ENCODE data around the gene SMPD3.

The SMPD3 gene

DNA sequence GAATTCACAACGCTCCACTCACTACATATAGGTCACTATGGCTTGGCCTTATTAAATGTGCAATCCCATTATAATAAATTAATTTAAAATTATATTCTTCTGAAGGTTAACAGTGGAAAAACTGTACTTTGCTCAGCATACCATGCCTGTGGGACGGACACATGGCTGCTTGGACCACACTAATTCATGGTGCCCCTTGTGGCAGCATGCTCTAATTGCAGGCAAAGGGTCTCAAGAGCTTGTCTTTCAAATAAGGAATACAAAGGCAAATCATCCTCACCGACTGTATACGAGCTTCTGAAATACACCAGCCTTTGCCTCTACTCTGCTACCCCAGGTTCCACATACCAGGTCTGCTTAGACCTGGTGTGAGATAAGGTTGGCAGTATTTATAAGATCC is 11.7 kb downstream of the SMPD3 start:
- DNase-seq (ENCODE audit: low read depth in 4 of 4, low spot score in 1 of 4), result no peak

DNA sequence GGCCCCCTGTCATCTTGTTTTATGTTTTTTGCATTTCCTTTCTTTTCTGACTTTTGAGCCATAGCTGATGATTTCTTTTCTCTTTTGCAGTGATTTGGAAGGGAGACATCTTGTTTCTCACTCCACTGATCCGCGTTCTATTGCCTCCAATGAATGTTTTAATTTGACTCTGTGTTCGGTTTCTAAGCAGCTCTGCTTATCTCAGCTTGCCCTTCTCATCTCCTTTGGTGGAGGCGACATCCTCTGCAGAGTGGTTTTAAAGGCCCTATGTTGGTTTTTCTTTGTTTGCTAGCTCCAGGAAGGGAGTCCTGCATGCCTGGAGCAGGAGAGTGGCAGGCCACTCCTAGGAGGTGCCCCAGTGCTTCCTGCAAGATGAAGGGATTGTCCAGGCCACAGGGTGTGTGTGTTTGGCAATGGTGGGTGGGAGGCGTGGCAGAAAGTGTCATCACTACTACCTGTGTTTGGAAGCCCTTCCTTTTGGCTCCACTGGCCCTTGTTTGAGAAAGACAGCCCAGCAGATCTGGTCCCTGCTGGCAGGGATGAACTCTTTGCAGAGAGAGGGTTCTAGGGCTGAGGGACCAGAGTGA is 13.6 kb downstream of the SMPD3 start:
- DNase-seq (ENCODE audit: low read depth in 4 of 4, low spot score in 1 of 4), result no peak

DNA sequence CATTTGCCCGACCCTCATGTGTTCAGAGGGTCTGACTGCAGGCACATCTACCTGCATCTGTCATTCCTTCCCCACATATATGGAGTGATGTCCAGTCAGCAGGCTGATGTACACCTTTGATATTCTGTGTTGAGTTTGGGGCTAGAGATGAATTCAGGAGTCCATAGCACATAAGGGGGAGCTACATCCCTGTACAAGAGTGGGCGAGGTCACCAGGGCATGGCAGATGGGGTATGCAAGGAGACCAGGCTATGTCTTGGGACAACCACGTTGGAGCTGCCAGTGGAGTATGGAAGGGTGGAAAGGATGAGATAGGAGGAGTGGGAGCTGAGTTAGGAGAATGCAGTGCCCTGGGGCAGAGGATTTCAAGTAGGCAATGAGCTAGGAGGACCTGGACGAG is 15.0 kb downstream of the SMPD3 start:
- DNase-seq (ENCODE audit: low read depth in 4 of 4, low spot score in 1 of 4), result no peak

DNA sequence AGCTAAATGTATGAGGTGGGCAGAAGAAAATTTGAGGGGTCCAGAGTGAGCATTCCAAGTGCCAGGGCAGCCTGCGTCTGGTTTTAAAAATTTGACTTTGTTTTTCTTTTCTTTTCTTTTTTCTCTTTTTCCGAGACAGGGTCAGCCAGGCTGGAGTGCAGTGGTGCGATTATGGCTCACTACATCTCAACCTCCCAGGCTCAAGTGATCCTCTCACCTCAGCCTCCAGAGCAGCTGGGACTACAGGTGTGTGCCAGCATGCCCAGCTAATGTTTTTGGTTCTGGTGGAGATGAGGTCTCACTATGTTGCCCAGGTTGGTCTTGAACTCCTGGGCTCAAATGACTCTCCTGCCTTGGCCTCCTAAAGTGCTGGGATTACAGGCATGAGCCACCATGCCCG is 15.6 kb downstream of the SMPD3 start:
- no peak for DNase-seq (ENCODE audit: low read depth in 4 of 4, low spot score in 1 of 4)

DNA sequence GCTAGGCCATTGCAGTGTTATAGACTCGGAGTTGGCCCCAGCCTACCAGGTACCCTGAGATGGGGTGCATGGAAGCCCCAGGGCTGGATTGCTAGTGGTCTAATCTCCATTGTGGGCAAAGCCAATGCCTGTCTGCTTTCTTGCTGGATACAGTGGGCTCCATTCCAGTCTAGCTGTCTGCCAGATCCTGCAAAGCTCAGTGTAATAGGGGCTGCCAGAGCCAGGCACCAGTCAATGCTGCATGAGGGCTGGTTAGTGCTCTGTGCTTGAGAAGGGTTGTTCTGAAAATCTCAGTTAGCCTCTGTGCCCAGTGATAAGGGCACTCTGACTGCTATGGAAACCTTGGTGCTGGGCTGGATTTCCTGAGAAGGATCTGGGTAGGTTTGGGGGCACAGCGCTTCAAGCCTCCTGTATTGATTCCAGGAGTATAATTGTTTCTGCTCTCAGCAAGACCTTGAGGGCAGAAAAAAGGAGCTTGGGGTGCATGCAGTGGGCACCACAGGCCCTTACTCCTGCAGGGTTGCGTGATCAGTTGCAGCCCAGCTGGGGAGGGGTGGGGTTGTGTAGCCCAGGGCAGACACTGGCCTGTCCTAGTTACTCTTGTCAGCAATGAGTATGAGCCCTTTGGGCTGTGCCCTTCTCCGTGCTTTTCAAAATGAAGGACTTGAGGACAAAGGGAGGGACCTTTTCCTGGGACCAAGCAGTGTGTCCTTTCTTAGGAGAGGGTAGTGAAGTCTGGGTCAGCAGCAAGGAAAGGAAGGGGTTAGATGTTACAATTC is 19.0 kb downstream of the SMPD3 start:
- no peak for DNase-seq (ENCODE audit: low read depth in 4 of 4, low spot score in 1 of 4)

DNA sequence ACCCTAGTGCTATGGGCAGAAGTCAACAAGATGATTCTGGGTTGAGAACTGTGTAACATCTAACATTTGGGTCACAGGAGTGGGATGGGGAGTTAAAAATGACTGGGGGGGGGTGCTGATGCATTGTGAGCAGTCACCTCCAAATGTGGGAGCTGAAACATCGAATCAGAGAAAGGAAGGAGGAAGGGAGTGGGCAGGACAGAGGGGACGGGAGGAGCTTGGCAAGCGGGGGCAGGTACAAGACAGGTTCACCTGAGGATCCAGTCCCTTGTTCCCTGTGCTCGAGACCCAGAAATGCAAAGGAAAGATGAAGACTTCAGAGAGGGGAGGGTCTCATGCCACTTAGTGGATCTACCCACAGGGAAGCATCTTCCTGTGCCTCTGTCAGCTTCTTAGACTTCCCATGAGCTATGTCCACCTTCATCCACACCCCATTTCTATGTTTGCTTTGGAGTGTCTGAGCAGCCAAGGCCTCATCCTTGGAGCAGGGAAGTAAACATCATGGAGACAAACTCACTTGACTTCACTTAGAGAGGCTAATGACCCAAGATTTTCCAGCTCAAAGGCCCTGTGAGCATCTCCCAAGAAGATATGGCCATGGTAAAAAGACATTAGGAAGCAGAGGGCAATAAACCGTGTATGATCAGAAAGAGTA is 20.5 kb downstream of the SMPD3 start:
- DNase-seq (ENCODE audit: low read depth in 4 of 4, low spot score in 1 of 4), result no peak

DNA sequence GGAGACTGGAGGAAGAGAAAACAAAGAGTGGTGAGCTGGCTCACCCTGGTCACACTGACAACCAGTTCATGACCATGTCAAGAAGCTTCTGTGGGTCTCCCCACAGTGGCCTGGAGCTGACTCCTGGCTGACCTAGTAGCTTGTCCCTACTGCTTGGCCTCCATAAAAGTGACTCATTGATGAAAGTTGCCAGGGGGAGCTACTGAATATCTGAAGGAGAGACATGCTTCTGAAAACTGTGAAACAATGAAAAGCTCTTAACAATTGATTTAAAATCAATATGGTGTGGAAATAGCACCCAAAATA is 22.0 kb downstream of the SMPD3 start:
- no peak for DNase-seq (ENCODE audit: low read depth in 4 of 4, low spot score in 1 of 4)

DNA sequence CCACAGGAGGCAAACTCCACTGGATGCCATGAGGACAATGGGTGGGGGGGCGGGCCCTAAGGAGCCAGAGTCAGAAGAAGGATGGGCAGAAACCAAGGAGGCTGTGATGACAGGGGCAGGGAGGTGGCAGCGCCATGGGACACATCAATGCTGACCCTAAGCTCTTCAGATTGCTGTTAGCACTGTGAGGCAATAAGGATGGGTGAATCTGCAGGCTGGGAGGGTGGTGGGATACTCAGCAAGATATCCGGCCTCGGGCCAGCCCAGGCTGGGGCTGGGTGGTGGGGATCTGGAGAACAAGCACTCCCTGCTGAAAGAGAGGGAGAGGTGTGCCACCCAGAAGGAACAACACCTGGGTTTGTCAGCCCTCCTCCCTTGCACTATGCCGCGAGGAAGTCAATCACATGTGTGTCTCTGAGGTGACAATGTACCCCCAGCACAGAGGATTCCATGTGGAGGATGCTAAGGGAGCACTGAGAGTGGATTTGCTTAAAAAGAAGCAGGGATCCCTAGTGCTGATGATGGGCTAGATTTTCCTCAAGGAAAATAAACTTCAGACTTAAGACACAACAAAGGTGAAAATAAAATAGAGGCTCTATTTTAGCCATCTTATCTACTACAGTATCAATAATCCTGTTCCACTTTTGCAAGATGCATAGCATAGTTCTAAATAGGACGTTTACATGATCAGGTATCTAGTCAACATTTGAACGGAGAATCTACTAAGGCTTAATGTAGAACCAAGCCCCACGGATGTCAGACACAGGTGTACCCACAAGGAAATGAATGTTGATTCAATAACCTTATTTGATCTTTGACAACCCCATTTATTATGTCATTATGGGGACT is 22.6 kb downstream of the SMPD3 start:
- DNase-seq (ENCODE audit: low read depth in 4 of 4, low spot score in 1 of 4), result no peak

DNA sequence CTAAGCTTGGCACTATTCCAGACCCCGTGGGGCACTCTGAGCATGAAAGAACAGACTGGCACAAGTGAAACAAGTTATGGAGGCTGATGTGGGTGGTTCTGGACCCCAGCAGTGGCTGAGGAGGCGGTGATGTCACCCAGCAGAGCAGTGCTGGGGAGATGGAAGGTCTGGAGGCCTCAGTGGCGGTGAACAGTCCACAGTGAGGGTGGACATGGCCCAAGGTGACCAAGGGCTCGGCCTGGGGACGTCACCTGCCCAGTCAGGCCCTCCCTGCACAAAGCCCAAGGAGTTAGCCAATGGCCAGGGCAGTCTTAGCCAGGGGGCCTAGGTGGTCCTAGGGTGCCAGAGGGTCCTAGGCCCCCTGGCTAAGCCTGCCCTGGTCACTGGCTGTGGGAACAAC is 24.5 kb downstream of the SMPD3 start:
- no peak for DNase-seq (ENCODE audit: low read depth in 4 of 4, low spot score in 1 of 4)

DNA sequence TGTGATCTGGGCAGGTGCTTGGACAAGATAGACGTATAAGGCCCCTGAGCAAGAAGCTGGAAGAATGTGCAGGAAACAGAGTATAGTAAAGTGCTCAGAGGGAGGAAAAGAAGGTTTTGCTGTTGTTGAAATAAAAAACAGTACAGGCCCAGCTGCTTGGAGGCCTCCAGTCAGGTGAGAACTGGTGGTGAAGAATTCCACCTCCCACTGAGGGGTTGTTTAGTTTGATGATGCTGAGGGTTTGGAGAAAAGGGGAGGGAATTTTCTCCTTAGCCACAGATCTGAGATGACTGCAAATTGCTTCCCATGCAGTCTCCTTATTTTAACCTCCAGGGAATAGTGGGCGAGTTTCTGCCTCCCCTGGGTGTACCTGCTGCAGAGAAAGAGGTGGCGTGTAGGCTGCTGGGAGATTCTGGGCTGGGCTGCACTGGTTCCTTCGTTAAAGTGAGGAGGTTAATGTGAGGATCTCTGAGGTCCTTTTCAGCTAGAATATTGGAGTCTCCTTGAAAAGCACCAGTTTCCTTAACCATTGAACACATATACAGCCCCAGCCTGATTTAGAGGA is 25.8 kb downstream of the SMPD3 start:
- no peak for DNase-seq (ENCODE audit: low read depth in 4 of 4, low spot score in 1 of 4)

DNA sequence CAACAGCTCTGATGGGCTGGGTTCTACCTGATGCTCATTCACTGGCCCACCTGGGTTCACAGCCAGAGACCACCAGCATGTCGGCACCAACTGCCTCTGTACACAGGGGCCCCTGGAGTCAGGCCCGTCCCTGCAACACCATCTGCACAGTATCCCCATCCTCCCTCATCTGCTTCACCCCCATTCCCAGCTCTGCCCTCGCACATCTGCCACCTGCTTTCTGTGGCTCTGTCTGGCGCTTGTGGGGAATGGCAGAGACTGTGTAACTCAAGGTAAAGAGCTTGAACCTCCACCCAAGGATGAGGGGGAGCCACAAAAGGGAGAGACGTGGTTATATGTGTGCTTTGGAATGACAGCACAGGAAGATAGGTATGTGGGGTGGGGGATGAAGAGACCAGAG is 27.2 kb downstream of the SMPD3 start:
- DNase-seq (ENCODE audit: low read depth in 4 of 4, low spot score in 1 of 4), result no peak

DNA sequence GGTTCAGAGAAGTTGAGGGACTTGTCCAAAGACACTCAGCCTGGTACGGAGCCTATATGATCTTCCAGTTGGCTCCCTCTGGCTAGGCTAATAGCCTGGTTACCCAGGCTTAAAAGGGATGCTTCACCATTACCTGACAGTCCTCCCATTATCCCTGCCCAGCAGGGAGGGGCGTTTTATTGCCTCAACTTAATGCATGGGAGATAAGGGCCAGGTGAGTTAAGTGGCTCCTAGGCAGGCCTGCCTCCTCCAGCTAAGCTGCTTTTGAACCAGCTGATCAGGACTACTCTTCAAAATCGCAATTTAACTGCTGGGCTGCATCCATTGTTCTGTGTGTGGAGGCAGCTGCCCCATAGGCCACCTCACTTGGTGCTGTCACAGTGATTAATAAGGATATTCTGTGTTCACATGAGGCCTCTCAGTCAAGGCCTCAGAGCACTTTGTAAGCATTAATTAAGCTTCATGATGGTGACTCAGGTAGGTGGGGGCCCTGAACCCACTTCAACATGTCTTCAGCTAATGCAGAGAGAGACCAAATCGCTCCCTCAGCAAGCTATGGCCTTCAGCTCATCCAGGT is 27.9 kb downstream of the SMPD3 start:
- no peak for DNase-seq (ENCODE audit: low read depth in 4 of 4, low spot score in 1 of 4)

DNA sequence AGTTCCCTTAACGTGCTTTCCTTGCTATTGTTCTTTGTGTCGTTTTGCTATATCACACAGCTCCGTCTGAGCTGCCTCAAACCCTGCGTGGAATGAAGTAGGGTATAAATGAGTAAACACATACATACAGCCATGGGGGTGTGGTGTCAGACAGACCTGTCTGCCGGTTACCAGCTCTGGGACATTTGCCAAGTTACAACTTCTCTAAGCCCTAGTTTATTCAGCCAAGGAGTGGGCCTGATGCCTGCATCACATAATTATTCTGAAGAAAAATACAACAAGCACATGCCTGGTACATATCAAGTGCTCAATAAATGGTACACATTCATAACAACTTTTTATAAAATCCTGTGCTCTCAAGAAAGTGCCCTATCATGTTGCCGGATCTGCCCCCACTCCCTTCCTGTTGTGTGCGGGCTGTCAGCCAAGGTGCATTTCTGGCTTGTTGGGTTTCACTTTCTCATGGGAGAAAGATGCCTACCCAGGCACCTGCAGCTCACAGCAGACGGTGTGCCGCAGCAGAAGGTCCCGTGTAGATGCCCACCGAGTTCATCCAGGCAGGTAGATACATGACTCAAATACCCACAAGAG is 30.5 kb downstream of the SMPD3 start:
- DNase-seq (ENCODE audit: low read depth in 4 of 4, low spot score in 1 of 4), result peak; percentile 11 to 53 (median 34)

DNA sequence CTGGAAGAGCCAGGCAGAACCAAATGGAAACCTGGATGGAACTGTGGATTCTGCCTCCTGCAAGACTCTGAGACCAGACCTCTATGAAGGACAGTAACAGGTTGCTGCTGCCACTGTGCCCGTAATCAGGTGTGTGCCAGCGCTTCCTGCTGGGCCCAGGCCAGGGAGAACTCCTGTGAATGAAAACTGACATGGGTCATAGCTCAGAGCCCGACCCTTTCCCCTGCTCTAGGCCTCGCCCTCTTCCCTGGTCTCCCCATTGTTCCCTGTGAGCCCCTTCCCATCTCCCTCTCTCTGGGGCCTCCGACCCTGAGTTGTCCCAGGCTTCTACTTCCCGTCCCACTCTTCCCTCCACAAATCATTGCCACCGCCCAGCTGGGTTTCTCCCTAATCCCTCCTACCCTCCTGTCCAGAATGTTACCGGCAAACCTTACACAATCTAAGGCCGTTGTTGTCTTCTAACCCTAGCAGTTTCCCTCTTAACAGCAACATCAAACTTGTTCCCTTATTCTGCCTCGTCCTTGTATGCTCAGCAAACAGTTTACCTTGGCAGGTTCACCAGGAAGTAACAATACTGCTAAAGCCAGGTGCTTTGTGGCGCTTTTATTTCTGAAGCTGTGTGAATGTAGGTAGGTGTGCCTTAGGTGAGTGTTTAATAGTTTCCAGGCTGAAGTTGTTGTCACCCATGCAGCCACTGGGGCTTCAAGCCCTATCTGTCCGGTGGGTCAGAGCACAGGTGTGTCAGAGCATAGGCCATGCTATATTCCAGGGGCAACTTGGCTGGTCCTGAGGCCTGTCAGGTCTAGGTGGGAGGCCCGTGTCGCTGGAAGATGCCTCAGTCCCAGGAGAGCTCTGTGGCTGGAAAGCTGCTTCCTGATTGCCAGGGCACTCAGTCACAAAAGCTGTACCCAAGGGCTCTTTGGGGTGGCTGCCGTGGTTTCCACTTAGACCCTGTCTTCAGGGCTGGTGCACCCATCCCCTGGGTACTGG is 32.0 kb downstream of the SMPD3 start:
- DNase-seq (ENCODE audit: low read depth in 4 of 4, low spot score in 1 of 4), result no peak

DNA sequence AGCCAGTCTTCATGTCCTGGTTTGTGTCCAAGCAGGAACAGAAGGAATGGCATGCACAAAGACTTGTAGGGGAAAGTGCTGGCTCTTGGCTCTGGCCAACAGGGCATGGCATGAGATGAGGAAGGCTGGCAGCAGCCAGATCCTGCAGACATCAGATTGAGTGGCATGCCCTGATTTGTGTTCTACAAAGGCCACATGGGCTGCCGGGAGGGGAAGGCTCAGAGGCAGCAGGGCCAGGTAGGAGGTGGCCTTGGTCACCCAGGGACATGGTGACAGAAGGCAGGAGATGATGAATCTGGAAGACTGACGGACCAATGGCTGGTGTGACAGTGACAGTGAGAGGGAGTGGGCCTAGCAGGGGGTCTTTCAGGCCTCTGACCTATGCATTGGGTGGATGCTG is 33.7 kb downstream of the SMPD3 start:
- no peak for DNase-seq (ENCODE audit: low read depth in 4 of 4, low spot score in 1 of 4)

DNA sequence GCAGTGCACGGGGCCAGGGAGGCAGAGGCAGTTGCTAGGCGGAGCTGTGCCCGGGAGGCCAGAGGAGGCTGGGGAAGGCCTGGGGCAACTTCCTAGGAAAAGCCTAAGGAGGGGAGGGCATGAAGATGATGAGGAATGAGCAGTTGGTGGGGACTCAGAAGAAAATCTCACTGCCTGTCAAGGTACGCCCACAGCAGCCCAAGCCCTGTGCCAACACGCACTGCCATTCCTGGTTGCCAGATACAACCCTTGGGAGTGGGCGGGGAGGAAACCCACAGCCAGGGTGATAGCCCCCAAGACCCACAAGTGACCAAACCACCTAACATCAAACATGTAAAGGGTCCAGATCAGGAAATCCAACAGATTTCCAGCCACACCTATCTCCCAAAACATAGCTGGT is 36.2 kb downstream of the SMPD3 start:
- DNase-seq (ENCODE audit: low read depth in 4 of 4, low spot score in 1 of 4), result no peak

DNA sequence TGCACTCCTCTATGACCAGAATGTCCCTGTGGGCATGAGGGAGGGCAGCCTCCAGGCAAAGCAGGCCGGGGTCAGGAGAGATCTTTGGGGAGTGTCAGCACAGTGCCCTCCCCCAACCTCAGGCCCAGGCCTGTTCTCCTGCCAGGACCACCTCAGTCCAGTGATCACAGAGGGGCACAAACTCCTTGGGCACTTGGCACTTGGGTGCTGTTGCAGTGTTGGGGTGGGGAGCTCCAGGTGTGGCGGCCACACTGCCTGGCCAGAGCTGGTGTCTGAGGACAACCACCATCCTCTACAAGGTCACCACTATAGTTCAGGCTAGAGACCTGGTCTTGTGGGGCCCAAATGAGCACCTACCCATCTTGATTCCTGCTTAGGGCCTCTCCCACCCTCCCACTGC is 37.2 kb downstream of the SMPD3 start:
- DNase-seq (ENCODE audit: low read depth in 4 of 4, low spot score in 1 of 4), result no peak

DNA sequence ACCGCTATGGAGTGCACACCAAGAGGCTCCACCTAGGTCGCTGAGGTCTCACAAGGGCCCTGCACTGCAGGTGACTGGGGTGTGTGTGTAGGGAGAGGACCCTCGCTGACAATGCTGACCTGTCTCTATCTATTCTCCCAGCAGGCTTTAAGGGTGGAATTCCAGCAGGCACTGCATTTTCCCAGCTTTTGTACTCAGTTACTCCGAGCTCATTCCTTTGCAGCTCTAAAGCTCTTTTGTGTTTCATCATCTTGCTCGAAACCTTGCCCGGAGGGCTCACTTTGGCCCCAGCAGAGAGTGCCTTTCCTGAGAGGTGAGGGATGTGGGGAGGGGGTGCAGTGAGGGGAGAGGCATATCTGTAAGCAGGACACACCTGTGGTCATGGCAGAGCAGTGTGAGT is 39.3 kb downstream of the SMPD3 start:
- no peak for DNase-seq (ENCODE audit: low read depth in 4 of 4, low spot score in 1 of 4)

DNA sequence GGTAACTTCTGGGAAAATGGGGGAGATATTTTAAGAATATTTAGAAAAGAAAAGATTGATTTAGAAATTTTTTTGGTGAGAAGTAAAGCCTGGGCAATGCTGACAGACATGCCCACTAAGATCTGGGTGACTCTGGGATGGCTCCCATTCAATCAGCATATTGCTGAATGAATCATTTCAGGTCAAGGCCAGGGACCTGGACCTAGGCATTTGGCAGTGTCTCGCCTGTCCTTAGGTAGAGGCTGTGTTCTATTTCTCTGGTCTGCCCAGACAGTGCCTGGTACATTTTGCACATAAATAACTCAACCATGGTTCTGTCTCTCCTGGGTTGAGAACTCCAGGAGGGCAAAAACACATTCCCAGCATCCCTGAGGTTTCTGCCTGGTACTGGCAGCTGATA is 39.9 kb downstream of the SMPD3 start:
- no peak for DNase-seq (ENCODE audit: low read depth in 4 of 4, low spot score in 1 of 4)

Measured in stimulated activated CD4-positive, alpha-beta T cell treated with anti-CD3 and anti-CD28 coated beads, Interleukin-1b, Interleukin-23, amount 100 ng/mL, for 24 hours (primary cell).